ENCODE measurements around the gene TAF6.

Gene TAF6

GRCh38 chr7:100119970-100120732, 993 bp upstream of the TAF6 start:
- DNase-seq, result peak; percentile 49

GRCh38 chr7:100118388-100119071, 628 bp downstream of the TAF6 start:
- DNase-seq, result no peak

- no peak for DNase-seq
These were observed 4.1 kb downstream of the TAF6 start for GRCh38 chr7:100115026-100115425.

GRCh38 chr7:100111914-100112313, 7.2 kb downstream of the TAF6 start:
- DNase-seq, result no peak

GRCh38 chr7:100111156-100111555, 8.0 kb downstream of the TAF6 start:
- no peak for DNase-seq

- DNase-seq, result no peak
These were observed 9.5 kb downstream of the TAF6 start for GRCh38 chr7:100109521-100110163.

- DNase-seq, result no peak
These were observed 11.3 kb downstream of the TAF6 start for GRCh38 chr7:100107890-100108289.

GRCh38 chr7:100107125-100107737, 11.9 kb downstream of the TAF6 start:
- DNase-seq, result no peak

GRCh38 chr7:100106633-100107032, 12.5 kb downstream of the TAF6 start:
- DNase-seq, result no peak

- no peak for DNase-seq
These were observed 13.6 kb downstream of the TAF6 start for GRCh38 chr7:100105534-100105933.

- DNase-seq, result no peak
These were observed 16.0 kb downstream of the TAF6 start for GRCh38 chr7:100102950-100103840.

- DNase-seq, result peak; percentile 99
These were observed 17.9 kb downstream of the TAF6 start, which contains the start of the genes AP4M1 and MCM7 for GRCh38 chr7:100101016-100101862. Gene AP4M1 (plus strand): TSS chr7:100101643. CDS start chr7:100101715, 72 bp downstream. Gene MCM7 (minus strand): TSS chr7:100101397. CDS start chr7:100101294, 103 bp downstream.

GRCh38 chr7:100100420-100101015, 18.6 kb downstream of the TAF6 start:
- peak; percentile 95 for DNase-seq

- no peak for DNase-seq
These were observed 19.7 kb downstream of the TAF6 start for GRCh38 chr7:100099452-100099851.

- DNase-seq, result no peak
These were observed 20.2 kb downstream of the TAF6 start for GRCh38 chr7:100098913-100099312.

GRCh38 chr7:100095704-100096103, 23.5 kb downstream of the TAF6 start:
- DNase-seq, result no peak

- DNase-seq, result no peak
These were observed 23.9 kb downstream of the TAF6 start for GRCh38 chr7:100095289-100095688.

GRCh38 chr7:100093925-100094486, 25.2 kb downstream of the TAF6 start:
- DNase-seq, result no peak

GRCh38 chr7:100093498-100093897, 25.7 kb downstream of the TAF6 start:
- DNase-seq, result no peak

GRCh38 chr7:100093054-100093453, 26.1 kb downstream of the TAF6 start:
- DNase-seq, result no peak

All from NCI-H146 (cell line).